ENCODE results near the gene RAB43. TPM values are rescaled to one million over a fixed set of nuclear protein-coding genes. Genes with fewer than 3 reads are reported as not detected.
A peak's percentile ranks its signal among the peaks of the same experiment; 100 is the strongest.

Gene RAB43
- polyA plus RNA-seq, 1 of the 3 experiments (the other 2 are of a cell fraction): 9.5 TPM

GRCh38 chr3:129063091-129063640 is 58.4 kb downstream of the RAB43 start:
- Histone ChIP-seq H3K9ac (no peak overlapping the region), H3K36me3 (replicated peaks in 1 of 2; ENCODE audit: control insufficient read depth in 1 of 2, insufficient read depth in 2 of 2, low read length in 1 of 2) (no peaks in the 10 kb centered on the region), H3F3A (replicated peaks; ENCODE audit: insufficient read depth) (no peaks in the 10 kb centered on the region), H3K4me3 (ENCODE audit: low read depth in 2 of 2, low read length in 1 of 2) (no peak overlapping the region), H4K20me1 (ENCODE audit: insufficient read depth) (no peaks in the 10 kb centered on the region), H3K79me2 (ENCODE audit: insufficient read depth) (no peaks in the 10 kb centered on the region), H3K4me1 (ENCODE audit: control insufficient read depth in 1 of 2, insufficient read depth in 2 of 2, low read depth in 1 of 2, low read length in 1 of 2) (peaks cover 0 to 27% of the 10 kb centered on the region in 2 experiments; a peak in 1 of 4 replicates), H3K9me3 (no peaks in the 10 kb centered on the region), H2AFZ (ENCODE audit: low read depth) (no peak overlapping the region), H3K27me3 (ENCODE audit: insufficient read depth) (peaks cover 9% of the 10 kb centered on the region; the same call in 1 of the 2 replicates), H3K27ac (ENCODE audit: low read depth in 2 of 2, low read length in 1 of 2) (peak overlapping the region in 1 of 2 experiments; percentile 50; a peak in 1 of 4 replicates), H3K9me2 (no peaks in the 10 kb centered on the region), H3K4me2 (no peak overlapping the region)
- no peak for TF ChIP-seq TEAD4 (IDR thresholded peaks at IDR 0.05; ENCODE audit: borderline replicate concordance, insufficient read depth)
- no peak for TF ChIP-seq SIN3A (IDR thresholded peaks at IDR 0.05; ENCODE audit: borderline replicate concordance, low read depth, low read length)
- no peak for TF ChIP-seq MAX (IDR thresholded peaks at IDR 0.05; ENCODE audit: low read depth)
- no peak for TF ChIP-seq RAD21 (IDR thresholded peaks at IDR 0.05; ENCODE audit: low read length)
- no peak for TF ChIP-seq JUND (IDR thresholded peaks at IDR 0.05)
- TF ChIP-seq NFIC (IDR thresholded peaks at IDR 0.05; ENCODE audit: borderline replicate concordance): no peak
- TF ChIP-seq PBX3 (IDR thresholded peaks at IDR 0.05): no peak
- TF ChIP-seq ELF1 (IDR thresholded peaks at IDR 0.05): no peak
- no peak for TF ChIP-seq EZH2phosphoT487 (IDR thresholded peaks at IDR 0.05; ENCODE audit: borderline replicate concordance, low read depth)
- no peak for TF ChIP-seq RCOR1 (IDR thresholded peaks at IDR 0.05; ENCODE audit: low read length)
- TF ChIP-seq MEF2A (IDR thresholded peaks at IDR 0.05; ENCODE audit: borderline replicate concordance, low read depth): no peak
- TF ChIP-seq RFX5 (IDR thresholded peaks at IDR 0.05; ENCODE audit: low read length): no peak
- TF ChIP-seq EP300 (IDR thresholded peaks at IDR 0.05; ENCODE audit: borderline replicate concordance in 1 of 2, low read depth in 1 of 2, low read length in 1 of 2): no peak
- TF ChIP-seq, protein P1, sequence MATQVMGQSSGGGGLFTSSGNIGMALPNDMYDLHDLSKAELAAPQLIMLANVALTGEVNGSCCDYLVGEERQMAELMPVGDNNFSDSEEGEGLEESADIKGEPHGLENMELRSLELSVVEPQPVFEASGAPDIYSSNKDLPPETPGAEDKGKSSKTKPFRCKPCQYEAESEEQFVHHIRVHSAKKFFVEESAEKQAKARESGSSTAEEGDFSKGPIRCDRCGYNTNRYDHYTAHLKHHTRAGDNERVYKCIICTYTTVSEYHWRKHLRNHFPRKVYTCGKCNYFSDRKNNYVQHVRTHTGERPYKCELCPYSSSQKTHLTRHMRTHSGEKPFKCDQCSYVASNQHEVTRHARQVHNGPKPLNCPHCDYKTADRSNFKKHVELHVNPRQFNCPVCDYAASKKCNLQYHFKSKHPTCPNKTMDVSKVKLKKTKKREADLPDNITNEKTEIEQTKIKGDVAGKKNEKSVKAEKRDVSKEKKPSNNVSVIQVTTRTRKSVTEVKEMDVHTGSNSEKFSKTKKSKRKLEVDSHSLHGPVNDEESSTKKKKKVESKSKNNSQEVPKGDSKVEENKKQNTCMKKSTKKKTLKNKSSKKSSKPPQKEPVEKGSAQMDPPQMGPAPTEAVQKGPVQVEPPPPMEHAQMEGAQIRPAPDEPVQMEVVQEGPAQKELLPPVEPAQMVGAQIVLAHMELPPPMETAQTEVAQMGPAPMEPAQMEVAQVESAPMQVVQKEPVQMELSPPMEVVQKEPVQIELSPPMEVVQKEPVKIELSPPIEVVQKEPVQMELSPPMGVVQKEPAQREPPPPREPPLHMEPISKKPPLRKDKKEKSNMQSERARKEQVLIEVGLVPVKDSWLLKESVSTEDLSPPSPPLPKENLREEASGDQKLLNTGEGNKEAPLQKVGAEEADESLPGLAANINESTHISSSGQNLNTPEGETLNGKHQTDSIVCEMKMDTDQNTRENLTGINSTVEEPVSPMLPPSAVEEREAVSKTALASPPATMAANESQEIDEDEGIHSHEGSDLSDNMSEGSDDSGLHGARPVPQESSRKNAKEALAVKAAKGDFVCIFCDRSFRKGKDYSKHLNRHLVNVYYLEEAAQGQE (IDR thresholded peaks at IDR 0.05; ENCODE audit: low read depth, low read length): no peak
- no peak for TF ChIP-seq FOXJ3 (CRISPR knock-in tag; IDR thresholded peaks at IDR 0.05)
- TF ChIP-seq FOXM1 (IDR thresholded peaks at IDR 0.05; ENCODE audit: low read depth): no peak
- POLR2A ChIA-PET: no interaction called here
- WGBS (ENCODE audit: low lambda C conversion rate): 79% methylated on average over 8 of the region's 10 CpGs
- CTCF ChIA-PET: interaction anchor here (2.9 kb wide), 1 partner anchor 10 kb away, joined by 22 read pairs; no protein-coding TSS in a partner anchor
- no peak for DNase-seq
